GM21390 (cell line): ENCODE results near the gene USP5.

Experiments used
- ATAC-seq: cut with Tn5 transposase; IDR thresholded peaks from one replicate; pipeline ENCODE4 v1.9.1; 2021; ENCODE audit not compliant: unreplicated experiment

Gene USP5

DNA sequence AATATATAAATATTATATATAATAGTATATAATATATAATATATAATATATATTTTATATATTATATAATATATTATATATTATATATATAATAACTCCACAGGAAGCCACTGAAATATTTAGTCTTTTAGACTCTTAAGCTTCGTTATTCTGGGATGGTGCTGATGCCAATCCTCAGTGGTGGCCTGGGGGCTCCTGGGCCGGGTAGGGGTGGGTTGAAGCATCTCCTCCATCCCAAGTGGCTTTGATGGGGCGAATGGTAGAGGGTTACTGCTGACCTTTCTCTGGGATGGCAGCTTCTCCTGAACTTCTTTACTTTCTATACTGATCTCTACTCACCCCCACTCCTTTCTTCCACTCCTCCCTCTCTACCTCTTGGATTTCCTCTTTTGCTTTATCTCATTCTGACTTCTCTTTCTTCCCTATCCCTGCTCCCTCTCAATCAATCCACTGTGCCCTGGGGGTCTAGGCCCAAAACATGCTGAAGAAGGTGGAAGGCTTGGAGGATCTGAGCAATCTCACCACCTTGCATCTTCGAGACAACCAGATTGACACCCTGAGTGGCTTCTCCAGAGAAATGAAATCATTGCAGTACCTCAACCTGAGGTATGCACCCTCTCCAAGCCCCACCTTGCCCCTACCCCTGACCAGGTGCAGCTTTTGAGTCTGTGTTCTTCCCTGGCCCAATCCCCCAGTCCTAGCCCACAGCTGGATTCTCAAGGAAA, 57.6 kb downstream of the USP5 start:
- ATAC-seq, result no peak

- no peak for ATAC-seq
Measured at GRCh38 chr12:6912164-6912935, 60.4 kb downstream of the USP5 start.

GRCh38 chr12:6914246-6914946, 62.4 kb downstream of the USP5 start, which contains the start of gene ENO2:
TSS of gene ENO2 (plus strand) at chr12:6914580. CDS start at chr12:6915833, 1,253 bp downstream.
- peak; percentile 70 for ATAC-seq

DNA sequence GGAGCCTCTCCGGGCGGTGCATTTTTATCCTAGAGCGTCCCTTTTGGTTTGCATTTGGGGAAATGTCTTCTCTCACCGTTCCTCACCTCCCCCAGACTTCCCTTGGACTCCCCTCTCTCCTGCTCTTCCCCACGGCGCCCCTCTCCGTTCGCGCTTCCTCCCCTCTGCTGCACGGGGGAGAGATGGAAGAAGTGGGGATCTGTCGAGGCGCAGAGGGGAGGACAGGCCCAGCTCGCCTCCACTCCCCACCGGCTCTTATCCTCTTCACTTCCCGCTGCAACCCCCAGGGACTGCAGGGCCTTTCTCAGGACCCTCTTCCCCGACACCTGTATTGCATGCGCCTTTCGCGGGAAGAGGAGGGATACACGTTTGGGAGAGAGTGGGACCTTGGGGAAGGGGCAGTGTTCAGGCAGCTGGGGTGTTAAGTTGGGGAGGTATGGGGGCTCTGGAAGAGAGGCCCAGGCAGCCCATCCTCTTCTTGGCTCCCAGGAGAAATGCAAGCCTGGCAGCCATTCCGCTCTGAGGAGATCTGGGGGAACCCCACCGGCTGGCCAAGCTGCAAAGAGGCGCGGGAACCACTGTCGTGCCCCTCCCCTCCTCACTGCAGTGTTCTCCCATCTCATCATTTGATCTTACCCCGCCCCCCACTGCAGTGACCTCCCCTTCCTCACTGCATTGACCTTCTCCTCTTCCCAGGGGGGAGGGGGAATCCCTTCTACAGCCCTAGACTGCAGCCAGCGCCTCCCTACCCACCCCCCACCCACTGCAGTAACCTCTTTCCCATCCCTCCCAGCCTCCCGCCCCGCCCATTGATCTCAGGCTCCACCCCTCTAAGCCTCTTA, 63.2 kb downstream of the USP5 start:
- no peak for ATAC-seq

GRCh38 chr12:6915789-6916285, 63.9 kb downstream of the USP5 start:
- no peak for ATAC-seq
